ENCODE data around the gene SEMA5A.

The SEMA5A gene

GRCh38 chr5:9212605-9213004, 333.3 kb downstream of the SEMA5A start:
- DNase-seq (ENCODE audit: low read depth): peak; percentile 37
- no peak for TF ChIP-seq CTCF (conservative IDR thresholded peaks at IDR 0.05; ENCODE audit: control insufficient read depth, insufficient read depth, low read depth, low read length)

GRCh38 chr5:9209846-9210492, 335.9 kb downstream of the SEMA5A start:
- H3K4me3 ChIP-seq (ENCODE audit: control insufficient read depth, low read depth, low read length): no peak overlapping the region
- TF ChIP-seq CTCF (conservative IDR thresholded peaks at IDR 0.05; ENCODE audit: control insufficient read depth, insufficient read depth, low read depth, low read length): no peak
- peak; percentile 73 for DNase-seq (ENCODE audit: low read depth)

More at GRCh38 chr5:9212605-9213004, 333.3 kb downstream of the SEMA5A start:
- no peak overlapping the region for H3K4me3 ChIP-seq (ENCODE audit: control insufficient read depth, low read depth, low read length)

- TF ChIP-seq CTCF (conservative IDR thresholded peaks at IDR 0.05; ENCODE audit: control insufficient read depth, insufficient read depth, low read depth, low read length): peak; percentile 49
- H3K4me3 ChIP-seq (ENCODE audit: control insufficient read depth, low read depth, low read length): no peak overlapping the region
- DNase-seq (ENCODE audit: low read depth): peak; percentile 76
Observed at GRCh38 chr5:9207817-9208418, 338.0 kb downstream of the SEMA5A start.

GRCh38 chr5:9202636-9203035, 343.2 kb downstream of the SEMA5A start:
- no peak for DNase-seq (ENCODE audit: low read depth)
- no peak overlapping the region for H3K4me3 ChIP-seq (ENCODE audit: control insufficient read depth, low read depth, low read length)
- no peak for TF ChIP-seq CTCF (conservative IDR thresholded peaks at IDR 0.05; ENCODE audit: control insufficient read depth, insufficient read depth, low read depth, low read length)

- TF ChIP-seq CTCF (conservative IDR thresholded peaks at IDR 0.05; ENCODE audit: control insufficient read depth, insufficient read depth, low read depth, low read length): no peak
- DNase-seq (ENCODE audit: low read depth): peak; percentile 10
- H3K4me3 ChIP-seq (ENCODE audit: control insufficient read depth, low read depth, low read length): no peak overlapping the region
Observed at GRCh38 chr5:9201761-9202160, 344.1 kb downstream of the SEMA5A start.

GRCh38 chr5:9201011-9201410, 344.9 kb downstream of the SEMA5A start:
- H3K4me3 ChIP-seq (ENCODE audit: control insufficient read depth, low read depth, low read length): no peak overlapping the region
- no peak for TF ChIP-seq CTCF (conservative IDR thresholded peaks at IDR 0.05; ENCODE audit: control insufficient read depth, insufficient read depth, low read depth, low read length)
- no peak for DNase-seq (ENCODE audit: low read depth)

Data from fibroblast of mammary gland (primary cell).